ENCODE results near the gene RAB6A.

Gene RAB6A

DNA sequence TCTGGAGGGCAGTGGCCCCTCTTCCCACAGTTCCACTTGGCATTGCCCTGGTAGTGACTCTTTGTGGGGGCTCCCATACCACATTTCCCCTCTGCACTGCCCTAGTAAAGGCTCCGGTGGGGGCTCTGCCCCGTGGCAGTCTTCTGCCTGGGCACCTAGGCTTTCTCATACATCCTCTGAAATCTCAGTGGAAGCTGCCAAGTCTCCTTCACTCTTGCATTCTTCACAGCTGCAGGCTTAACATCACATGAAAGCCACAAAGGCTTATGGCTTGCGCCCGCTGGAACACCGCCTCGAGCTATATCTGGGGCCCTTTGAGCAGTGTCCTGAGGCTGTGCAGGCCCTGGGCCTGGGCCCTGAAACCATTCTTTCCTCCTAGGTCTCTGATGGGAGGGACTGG is 89.2 kb downstream of the RAB6A start:
- H3K4me3 ChIP-seq (ENCODE audit: low read length), result no peak overlapping the region
- TF ChIP-seq CTCF (conservative IDR thresholded peaks at IDR 0.05; ENCODE audit: low read length), result no peak
- no peak for DNase-seq (ENCODE audit: low read depth)

GRCh38 chr11:73670808-73671207 is 90.1 kb downstream of the RAB6A start:
- no peak for TF ChIP-seq CTCF (conservative IDR thresholded peaks at IDR 0.05; ENCODE audit: low read length)
- no peak for DNase-seq (ENCODE audit: low read depth)
- H3K4me3 ChIP-seq (ENCODE audit: low read length), result no peak overlapping the region

DNA sequence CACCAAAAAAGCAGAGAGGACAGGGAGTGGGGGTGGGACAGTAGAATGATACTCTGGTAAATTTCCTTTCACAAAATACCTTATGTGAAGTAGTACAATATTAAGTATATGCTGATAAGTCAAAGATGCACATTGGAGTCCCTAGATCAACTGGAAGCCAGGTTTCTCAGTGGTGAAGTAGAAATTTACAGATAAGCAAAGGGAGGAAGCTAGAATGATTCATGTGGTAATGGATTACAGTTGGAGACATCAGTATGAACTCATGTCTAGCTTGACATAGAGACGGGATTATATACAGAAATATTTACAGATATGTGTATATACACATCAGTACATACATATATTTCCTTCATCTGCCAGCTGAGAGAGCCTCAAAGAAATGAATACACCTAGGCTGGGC is 93.0 kb downstream of the RAB6A start:
- no peak for DNase-seq (ENCODE audit: low read depth)
- no peak for TF ChIP-seq CTCF (conservative IDR thresholded peaks at IDR 0.05; ENCODE audit: low read length)
- no peak overlapping the region for H3K4me3 ChIP-seq (ENCODE audit: low read length)

DNA sequence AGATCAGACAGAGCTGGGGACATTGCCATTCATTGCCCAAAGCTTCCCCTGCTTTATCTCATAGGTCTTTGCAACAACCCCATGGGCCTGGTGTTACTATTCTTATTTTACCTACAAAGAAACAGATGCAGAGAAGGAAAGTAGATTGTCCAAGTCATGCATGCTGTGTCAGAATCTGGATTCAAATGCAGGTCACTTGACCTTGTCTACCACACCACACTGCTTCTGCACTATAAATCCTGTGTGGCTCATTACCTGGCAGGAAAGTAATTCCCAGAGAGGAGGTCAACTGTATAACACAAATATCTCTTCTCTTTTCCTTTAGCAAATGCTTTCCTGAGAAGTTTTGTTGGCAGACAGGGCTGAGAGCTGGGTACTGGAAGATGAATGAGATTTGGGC is 96.0 kb downstream of the RAB6A start:
- no peak overlapping the region for H3K4me3 ChIP-seq (ENCODE audit: low read length)
- no peak for TF ChIP-seq CTCF (conservative IDR thresholded peaks at IDR 0.05; ENCODE audit: low read length)
- DNase-seq (ENCODE audit: low read depth), result no peak

- H3K4me3 ChIP-seq (ENCODE audit: low read length), result no peak overlapping the region
- no peak for DNase-seq (ENCODE audit: low read depth)
- no peak for TF ChIP-seq CTCF (conservative IDR thresholded peaks at IDR 0.05; ENCODE audit: low read length)
Observed at GRCh38 chr11:73663604-73664495, 97.0 kb downstream of the RAB6A start.

DNA sequence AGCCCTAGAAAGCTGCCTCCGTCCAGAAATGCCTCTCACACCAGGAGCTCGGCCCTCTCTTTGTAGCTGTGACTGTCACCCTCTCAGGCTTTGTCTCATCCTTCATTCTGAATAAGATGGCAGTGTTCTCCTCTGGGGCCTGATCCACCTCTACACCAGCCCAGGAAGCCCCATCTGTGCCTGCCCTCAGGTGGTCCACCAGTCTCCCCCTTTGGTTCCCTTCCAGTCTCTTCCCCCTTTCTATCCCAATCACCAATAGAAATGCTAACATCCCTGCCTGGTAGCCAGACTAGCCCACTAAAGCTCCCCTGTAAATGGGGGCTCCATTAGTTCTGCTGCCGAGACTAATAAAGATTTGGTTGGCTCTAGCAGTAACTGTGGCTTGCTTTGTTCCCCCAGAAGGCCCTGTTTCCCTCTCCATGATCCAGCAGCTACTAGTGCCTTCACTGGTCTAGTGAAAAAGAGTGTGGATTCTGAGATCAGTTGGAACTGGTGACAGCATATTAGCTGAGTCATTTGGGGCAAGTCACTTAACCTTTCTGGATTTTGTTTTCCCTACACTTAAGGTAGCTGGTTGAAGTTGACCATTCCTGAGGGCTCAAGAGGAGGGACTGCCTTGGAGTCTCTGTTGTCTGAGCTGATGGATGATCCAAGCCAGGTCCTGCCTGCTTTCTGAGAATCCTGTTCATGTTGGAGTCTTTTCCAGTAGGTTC is 98.3 kb downstream of the RAB6A start:
- TF ChIP-seq CTCF (conservative IDR thresholded peaks at IDR 0.05; ENCODE audit: low read length), result no peak
- no peak for DNase-seq (ENCODE audit: low read depth)
- no peak overlapping the region for H3K4me3 ChIP-seq (ENCODE audit: low read length)
